ENCODE data around the gene BPIFB1.

DNA sequence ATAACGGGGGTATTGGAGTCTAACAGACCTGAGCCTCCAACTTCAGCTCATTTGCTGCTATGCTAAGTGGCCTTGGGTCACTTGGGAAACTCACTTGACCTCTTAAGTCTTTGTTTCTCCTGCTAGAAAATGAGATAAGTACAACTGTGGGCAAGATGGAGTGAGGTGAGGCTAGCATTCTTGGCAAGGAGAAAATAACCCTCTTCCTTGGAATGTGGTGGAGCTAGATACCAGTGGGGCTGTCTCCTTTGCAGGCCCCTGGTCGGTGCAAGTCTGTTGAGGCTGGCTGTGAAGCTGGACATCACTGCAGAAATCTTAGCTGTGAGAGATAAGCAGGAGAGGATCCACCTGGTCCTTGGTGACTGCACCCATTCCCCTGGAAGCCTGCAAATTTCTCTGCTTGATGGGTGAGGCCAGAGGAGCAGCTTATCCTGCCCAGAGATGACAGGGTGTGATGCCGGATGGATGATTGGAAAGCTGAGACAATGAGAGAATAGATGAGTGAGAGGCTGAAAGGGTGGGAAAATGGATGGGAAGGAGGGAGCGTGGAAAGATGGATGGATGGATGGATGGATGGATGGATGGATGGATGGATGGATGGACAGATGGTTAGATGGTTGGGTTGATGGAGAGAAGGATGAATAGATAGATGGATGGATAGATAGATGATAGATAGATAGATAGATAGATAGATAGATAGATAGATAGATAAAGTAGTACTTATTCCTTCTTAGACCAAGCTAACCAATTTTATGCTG lies 42.9 kb upstream of the BPIFB1 start:
- TF ChIP-seq, protein P1, sequence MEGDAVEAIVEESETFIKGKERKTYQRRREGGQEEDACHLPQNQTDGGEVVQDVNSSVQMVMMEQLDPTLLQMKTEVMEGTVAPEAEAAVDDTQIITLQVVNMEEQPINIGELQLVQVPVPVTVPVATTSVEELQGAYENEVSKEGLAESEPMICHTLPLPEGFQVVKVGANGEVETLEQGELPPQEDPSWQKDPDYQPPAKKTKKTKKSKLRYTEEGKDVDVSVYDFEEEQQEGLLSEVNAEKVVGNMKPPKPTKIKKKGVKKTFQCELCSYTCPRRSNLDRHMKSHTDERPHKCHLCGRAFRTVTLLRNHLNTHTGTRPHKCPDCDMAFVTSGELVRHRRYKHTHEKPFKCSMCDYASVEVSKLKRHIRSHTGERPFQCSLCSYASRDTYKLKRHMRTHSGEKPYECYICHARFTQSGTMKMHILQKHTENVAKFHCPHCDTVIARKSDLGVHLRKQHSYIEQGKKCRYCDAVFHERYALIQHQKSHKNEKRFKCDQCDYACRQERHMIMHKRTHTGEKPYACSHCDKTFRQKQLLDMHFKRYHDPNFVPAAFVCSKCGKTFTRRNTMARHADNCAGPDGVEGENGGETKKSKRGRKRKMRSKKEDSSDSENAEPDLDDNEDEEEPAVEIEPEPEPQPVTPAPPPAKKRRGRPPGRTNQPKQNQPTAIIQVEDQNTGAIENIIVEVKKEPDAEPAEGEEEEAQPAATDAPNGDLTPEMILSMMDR (conservative IDR thresholded peaks at IDR 0.05), result no peak
- no peak for TF ChIP-seq ZFX (IDR thresholded peaks at IDR 0.05)
